ENCODE data around the gene SELENOH. TPM values are rescaled to one million over a fixed set of nuclear protein-coding genes. Genes with fewer than 3 reads are reported as not detected.

Gene SELENOH, protein sequence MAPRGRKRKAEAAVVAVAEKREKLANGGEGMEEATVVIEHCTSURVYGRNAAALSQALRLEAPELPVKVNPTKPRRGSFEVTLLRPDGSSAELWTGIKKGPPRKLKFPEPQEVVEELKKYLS
- 10 to 100 TPM; 67.6 to 82.2 TPM for total RNA-seq

DNA sequence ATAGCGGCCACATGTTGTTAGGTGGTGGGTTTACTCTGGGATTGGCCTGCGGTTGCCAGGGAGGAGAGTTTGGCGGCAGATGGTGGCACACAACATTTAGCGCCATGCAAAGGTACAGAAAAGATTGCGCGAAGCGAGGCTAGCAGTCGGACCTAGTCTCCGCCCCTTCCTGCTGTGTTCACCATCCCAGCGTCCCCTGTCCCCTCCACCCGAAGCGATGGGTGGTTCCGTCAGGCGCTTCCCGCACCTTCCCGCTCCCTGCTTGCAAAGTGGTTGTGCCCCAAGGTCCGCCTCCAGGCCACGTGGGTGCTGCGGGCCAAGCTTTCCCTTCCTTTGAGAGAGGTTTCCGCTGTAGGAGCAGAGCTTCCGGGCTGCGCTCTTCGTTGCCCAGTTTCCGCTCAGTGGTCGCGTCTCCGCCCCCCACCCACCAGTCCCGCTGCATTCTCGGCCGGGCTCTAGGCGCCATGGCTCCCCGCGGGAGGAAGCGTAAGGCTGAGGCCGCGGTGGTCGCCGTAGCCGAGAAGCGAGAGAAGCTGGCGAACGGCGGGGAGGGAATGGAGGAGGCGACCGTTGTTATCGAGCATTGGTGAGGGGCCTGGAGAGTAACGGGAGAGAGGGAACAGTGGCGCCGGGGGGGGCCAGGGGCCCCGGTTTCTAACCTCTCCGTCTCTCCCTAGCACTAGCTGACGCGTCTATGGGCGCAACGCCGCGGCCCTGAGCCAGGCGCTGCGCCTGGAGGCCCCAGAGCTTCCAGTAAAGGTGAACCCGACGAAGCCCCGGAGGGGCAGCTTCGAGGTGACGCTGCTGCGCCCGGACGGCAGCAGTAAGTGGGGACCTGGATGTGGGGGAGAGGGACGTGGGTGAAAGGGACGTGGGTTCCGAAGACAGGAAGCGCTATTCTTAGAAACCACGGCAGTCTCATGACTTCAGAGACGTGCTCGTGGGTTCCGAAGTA lies at the start of gene SELENOH:
TSS of gene SELENOH (plus strand) at position 360 of the 955 bp plus-strand sequence. CDS start at position 465, 105 bp downstream.

DNA sequence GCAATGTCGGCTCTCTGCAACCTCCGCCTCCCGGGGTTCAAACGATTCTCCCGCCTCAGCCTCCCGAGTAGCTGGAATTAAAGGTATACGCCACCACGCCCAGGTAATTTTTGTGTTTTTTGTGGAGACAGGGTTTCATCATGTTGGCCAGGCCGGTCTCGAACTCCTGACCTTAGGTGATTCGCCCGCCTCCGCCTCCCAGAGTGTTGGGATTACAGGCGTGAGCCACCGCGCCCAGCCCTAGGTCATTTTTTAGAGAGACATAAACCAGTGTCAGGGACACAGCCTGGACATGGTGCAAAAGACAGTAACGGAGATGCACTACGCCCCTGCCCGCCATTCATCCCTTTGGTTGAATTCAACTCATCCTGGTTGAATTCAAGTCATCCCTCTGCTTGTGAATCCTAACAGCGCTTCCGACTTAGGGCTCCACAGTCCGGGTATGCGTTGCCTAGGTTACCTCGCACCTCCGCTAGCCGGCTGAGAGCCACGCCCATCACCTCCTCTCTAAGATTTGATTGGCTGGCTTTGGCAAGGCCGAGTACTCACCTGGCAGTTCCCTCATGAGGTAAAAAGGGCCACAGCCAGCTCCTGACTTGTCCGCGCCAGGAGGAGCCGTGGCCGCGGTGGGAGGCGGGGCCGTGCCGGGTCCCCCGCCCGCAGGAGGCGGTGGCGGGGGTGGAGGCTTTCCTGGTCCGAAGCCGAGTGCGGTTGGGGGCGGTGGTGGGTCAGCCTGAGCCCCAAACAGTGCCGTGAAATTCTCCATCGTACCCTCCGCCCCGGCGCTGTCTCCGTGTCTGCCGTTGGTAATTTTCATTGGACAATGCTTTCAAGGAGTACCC lies 29.7 kb upstream of the SELENOH start, which contains the start of gene MED19:
TSS of gene MED19 (minus strand) at position 802 of the 842 bp plus-strand sequence. CDS start at position 766, 36 bp downstream.

DNA sequence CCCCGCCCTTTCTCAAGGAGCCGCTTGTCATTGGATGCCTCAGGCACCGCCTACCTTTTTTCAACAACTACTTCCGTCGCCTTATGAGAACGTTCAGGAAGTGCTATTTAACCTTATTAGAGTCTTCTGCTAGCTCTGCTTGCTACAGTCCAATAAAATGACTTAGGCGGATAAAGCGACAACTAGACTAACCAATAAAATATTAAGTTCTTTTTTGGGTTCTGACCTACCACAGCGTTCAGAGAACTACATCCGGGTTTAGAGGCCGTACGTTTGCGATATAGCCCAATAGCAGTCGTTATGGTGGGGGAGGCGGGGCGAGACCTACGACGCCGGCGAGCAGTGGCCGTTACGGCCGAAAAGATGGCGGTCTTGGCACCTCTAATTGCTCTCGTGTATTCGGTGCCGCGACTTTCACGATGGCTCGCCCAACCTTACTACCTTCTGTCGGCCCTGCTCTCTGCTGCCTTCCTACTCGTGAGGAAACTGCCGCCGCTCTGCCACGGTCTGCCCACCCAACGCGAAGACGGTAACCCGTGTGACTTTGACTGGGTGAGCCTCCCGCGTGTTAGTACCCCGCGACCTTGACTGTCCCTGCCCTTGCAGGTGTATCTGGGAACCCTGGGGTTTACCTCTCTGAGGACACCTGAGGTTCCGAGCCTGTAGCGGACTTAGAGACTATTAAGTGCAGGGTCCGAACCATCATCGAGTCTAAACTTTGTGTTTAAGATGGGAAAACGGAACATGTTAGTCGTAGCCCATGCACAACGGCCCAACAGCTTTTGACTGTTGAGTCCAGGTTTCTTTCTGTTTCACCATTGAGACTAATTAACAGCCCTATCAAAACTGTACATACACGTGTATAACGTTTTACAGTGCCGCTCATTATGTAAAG lies 28.8 kb upstream of the SELENOH start, which contains the start of gene TMX2:
TSS of gene TMX2 (plus strand) at position 338 of the 895 bp plus-strand sequence. CDS start at position 364, 26 bp downstream.

DNA sequence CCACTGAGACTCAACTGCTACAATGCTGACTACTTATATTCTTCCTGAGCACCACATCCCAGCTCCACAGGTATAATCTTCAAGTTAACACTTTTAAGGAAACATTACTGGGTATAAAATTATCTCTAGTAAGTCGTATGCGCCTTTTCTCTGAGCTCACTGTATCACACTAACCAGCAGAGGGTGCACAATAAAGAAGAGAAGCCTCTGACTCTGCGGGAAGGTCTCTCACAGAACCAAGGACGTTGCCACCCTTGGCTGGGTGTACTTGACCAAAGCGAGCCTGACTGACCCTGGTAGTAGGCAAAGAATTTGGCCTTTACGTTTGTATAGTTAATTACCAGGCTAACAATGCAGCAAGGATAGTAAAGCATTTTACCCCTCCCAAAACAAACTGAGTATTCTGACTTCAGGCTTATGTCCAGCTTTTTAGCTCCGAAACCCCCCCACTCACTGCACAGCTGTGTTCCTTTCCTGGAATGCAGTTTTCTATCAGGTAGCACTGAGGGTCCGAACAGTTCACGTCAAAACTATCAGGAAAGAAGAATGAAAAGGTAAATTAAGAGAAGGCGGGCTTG lies 10.5 kb downstream of the SELENOH start, which contains the start of gene BTBD18:
TSS of gene BTBD18 (minus strand) at position 144 of the 578 bp plus-strand sequence. CDS start 631 bp downstream, outside the sequence.

DNA sequence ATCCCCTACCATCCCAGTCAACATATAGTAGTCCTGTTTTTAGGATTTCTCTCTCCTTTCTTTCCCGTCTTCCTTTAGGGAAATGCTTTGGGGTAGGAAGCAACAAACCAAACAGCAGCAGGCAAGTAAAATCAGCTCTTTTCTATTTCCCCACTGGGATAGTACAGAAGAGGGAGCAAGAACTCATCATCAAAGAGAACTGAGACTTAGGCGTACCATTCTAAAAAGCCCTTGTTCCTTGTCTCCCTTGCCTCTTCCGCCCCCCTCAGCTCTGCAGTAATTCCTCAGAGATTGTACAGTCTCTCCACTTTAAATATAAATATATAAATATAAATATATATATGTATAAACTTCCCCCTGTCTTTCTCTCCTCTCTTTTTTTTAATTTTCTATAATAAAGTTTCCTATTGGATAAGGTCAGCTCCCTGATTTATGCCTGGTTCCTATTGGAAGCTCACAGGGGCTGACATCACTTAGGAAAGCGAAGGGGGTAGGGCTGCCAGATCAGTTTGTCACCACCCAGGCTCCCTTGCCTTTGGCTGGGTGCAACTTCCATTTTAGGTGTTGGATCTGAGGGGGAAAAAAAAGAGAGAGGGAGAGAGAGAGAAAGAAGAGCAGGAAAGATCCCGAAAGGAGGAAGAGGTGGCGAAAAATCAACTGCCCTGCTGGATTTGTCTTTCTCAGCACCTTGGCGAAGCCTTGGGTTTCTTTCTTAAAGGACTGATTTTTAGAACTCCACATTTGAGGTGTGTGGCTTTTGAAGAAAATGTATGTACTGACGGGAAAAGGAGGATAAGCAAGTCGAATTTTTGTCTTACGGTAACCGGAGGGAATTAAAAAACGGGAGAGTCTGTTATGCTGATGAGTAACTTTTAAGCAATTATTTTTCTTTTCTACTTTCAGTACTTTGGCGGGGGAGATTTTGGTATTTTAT lies 20.3 kb downstream of the SELENOH start, which contains the start of gene CTNND1:
TSS of gene CTNND1 (plus strand) at position 502 of the 934 bp plus-strand sequence. CDS start 29,677 bp downstream, outside the sequence.

Small RNA genes lying within 50 kb of the gene (small RNA-seq; reads per million reads assigned to genes)
- gene AP001931.1 (0 reads per million in 2 donors), gene TMX2-CTNND1 (0 reads per million in 2 donors)

Other genes with a start within 250 kb of the SELENOH start
- 10 to 100 TPM in 1 of 2 donors, 1 to 10 TPM in 1; 5.2 to 17.0 TPM for gene SLC43A1, start 225.8 kb upstream of the SELENOH start, total RNA-seq
- 10 to 100 TPM; 19.6 to 72.9 TPM for gene TIMM10, start 210.7 kb upstream of the SELENOH start, total RNA-seq
- not detected for gene SMTNL1, start 203.9 kb upstream of the SELENOH start, total RNA-seq
- 100 to 1,000 TPM; 169 to 295 TPM for gene UBE2L6, start 173.8 kb upstream of the SELENOH start, total RNA-seq
- 1 to 10 TPM; 8.3 to 8.9 TPM for gene SERPING1, start 143.8 kb upstream of the SELENOH start, total RNA-seq
- 1 to 10 TPM in 1 of 2 donors, under 1 TPM in 1; 0.33 to 1.4 TPM for gene YPEL4, start 91.6 kb upstream of the SELENOH start, total RNA-seq
- 10 to 100 TPM; 14.1 to 26.6 TPM for gene CLP1, start 83.7 kb upstream of the SELENOH start, total RNA-seq
- 10 to 100 TPM; 42.3 to 56.3 TPM for gene ZDHHC5, start 73.4 kb upstream of the SELENOH start, total RNA-seq
- gene MED19, start 29.3 kb upstream of the SELENOH start, total RNA-seq, result 10 to 100 TPM; 12.7 to 17.3 TPM
- gene TMX2, start 28.9 kb upstream of the SELENOH start, total RNA-seq, result 100 to 1,000 TPM in 1 of 2 donors, 10 to 100 TPM in 1; 91.9 to 141 TPM
- gene BTBD18, start 10.3 kb downstream of the SELENOH start, total RNA-seq, result not detected
- 100 to 1,000 TPM; 119 to 165 TPM for gene CTNND1, start 20.3 kb downstream of the SELENOH start, total RNA-seq